HepG2 (cell line): ENCODE results near the gene FAM131A. TPM values are rescaled to one million over a fixed set of nuclear protein-coding genes. Genes with fewer than 3 reads are reported as not detected.

Experiments
- ATAC-seq: fragments of 200-7000 bp; cut with Tn5 transposase; 3 replicates; pipeline ENCODE4 v1.9.1; 2020; ENCODE audit warnings: mild to moderate bottlenecking, moderate library complexity
- BruUV-seq: library from RNA; stranded (reverse); fragments of 400-500 nt; replicated peaks from 2 replicates; lab custom pipeline; 2021; lab: Mats Ljungman, UMichigan
- CTCF ChIA-PET: fragments of 300-600 bp; formaldehyde crosslinking; extraction: SDS; loops from one replicate; lab custom pipeline; 2021; ENCODE audit warnings: low total read pairs, inconsistent platforms, low intra/inter-chr PET ratio; lab: Yijun Ruan, JAX
- POLR2A ChIA-PET: fragments of 350-600 bp; sonication (Branson Sonifier 250); formaldehyde crosslinking; loops from one replicate; lab custom pipeline; 2020; ENCODE audit warnings: antibody characterized with exemption, inconsistent platforms; lab: Yijun Ruan, JAX
- DNase-seq: peaks from one replicate; pipeline ENCODE4 v3.0.0-alpha.2; 2015; ENCODE audit warnings: low spot score
- FAIRE-seq: peaks from 3 replicates; lab custom pipeline; 2011; peaks lifted over from hg19 to GRCh38; lab: Jason Lieb, UNC
- H2AFZ ChIP-seq: one replicate; pipeline ENCODE4 v1.6.1; 2011; ENCODE audit warnings: low read length, inconsistent platforms
- H3K27ac ChIP-seq: fragments of 300-600 bp; 3 replicates; pipeline ENCODE4 v1.8.0; 2011; ENCODE audit warnings: mixed run types, mild to moderate bottlenecking, mixed read lengths, low read length, inconsistent platforms; ENCODE audit not compliant: insufficient read depth; ENCODE audit errors: extremely low read length
- H3K27me3 ChIP-seq, 2 experiments: fragments of 200-600 bp in 1 of 2; 2 replicates in 1 of 2; 3 replicates in 1 of 2; pipeline versions ENCODE4 v1.6.0 to v1.8.0; 2011; ENCODE audit warnings: low read length in 2 of 2, mild to moderate bottlenecking in 2 of 2, moderate library complexity in 2 of 2, inconsistent platforms in 1 of 2; ENCODE audit not compliant: insufficient read depth in 2 of 2, control insufficient read depth in 1 of 2
- H3K36me3 ChIP-seq, 2 experiments: fragments of 200-600 bp in 1 of 2; replicated peaks in 1 of 2; 2 replicates in 1 of 2; 3 replicates in 1 of 2; pipeline versions ENCODE4 v1.5.1 to v1.8.0; 2011; ENCODE audit warnings: low read length in 2 of 2, inconsistent platforms in 1 of 2; ENCODE audit not compliant: insufficient read depth in 2 of 2, control insufficient read depth in 1 of 2
- H3K4me1 ChIP-seq: 2 replicates; pipeline ENCODE4 v1.5.1; 2012; ENCODE audit warnings: low read length, inconsistent platforms; ENCODE audit not compliant: insufficient read depth
- H3K4me2 ChIP-seq: 2 replicates; pipeline ENCODE4 v1.6.0; 2011; ENCODE audit warnings: low read depth, low read length, inconsistent platforms
- H3K4me3 ChIP-seq, 3 experiments: fragments of 200-600 bp in 1 of 3; sonication (generic), shearing (Covaris generic) in 1 of 3; replicated peaks in 1 of 3; 2 replicates each; pipeline ENCODE4 v1.5.1; 2011 to 2016; ENCODE audit warnings: low read length in 3 of 3, inconsistent platforms in 2 of 3, low read depth in 2 of 3, mild to moderate bottlenecking in 2 of 3, control low read depth in 1 of 3, mixed read lengths in 1 of 3; ENCODE audit not compliant: insufficient read depth in 1 of 3
- H3K79me2 ChIP-seq: one replicate; pipeline ENCODE4 v1.6.1; 2011; ENCODE audit warnings: low read length, inconsistent platforms; ENCODE audit not compliant: insufficient read depth
- H3K9ac ChIP-seq: 2 replicates; pipeline ENCODE4 v1.6.0; 2011; ENCODE audit warnings: mild to moderate bottlenecking, low read depth, low read length, inconsistent platforms; ENCODE audit not compliant: insufficient read depth
- H3K9me3 ChIP-seq: 2 replicates; pipeline ENCODE4 v1.5.1; 2012; ENCODE audit warnings: mild to moderate bottlenecking, low read length
- H4K20me1 ChIP-seq: 2 replicates; pipeline ENCODE4 v1.6.0; 2011; ENCODE audit warnings: inconsistent platforms, mild to moderate bottlenecking, low read length, moderate library complexity; ENCODE audit not compliant: insufficient read depth
- FOXK2 ChIP-seq: fragments of 450-650 bp; IDR thresholded peaks from 2 replicates; pipeline ENCODE4 v1.6.1; 2016
- RELA ChIP-seq: sonication (generic); formaldehyde crosslinking; IDR thresholded peaks from 2 replicates; pipeline ENCODE4 v1.4.0; 2020; ENCODE audit warnings: missing genetic modification reagents
- SIX1 ChIP-seq: sonication (generic); formaldehyde crosslinking; IDR thresholded peaks from 2 replicates; pipeline ENCODE4 v1.4.0; 2020; ENCODE audit warnings: missing genetic modification reagents, borderline replicate concordance
- ZNF605 ChIP-seq: sonication (generic); formaldehyde crosslinking; IDR thresholded peaks from 2 replicates; pipeline ENCODE4 v1.8.0; 2022; ENCODE audit warnings: mild to moderate bottlenecking, missing genetic modification reagents
- ZNF609 ChIP-seq: sonication (generic); formaldehyde crosslinking; IDR thresholded peaks from 2 replicates; pipeline ENCODE4 v1.4.0; 2020; ENCODE audit warnings: mild to moderate bottlenecking, missing genetic modification reagents, borderline replicate concordance
- ZNF687 ChIP-seq: sonication (generic); formaldehyde crosslinking; IDR thresholded peaks from 2 replicates; pipeline ENCODE4 v1.5.1; 2020; ENCODE audit warnings: mild to moderate bottlenecking, missing genetic modification reagents, moderate library complexity
- ZNF800 ChIP-seq: sonication (generic); formaldehyde crosslinking; IDR thresholded peaks from 2 replicates; pipeline ENCODE4 v1.4.0; 2020; ENCODE audit warnings: missing genetic modification reagents
- WGBS: methylation state at CpG from one replicate; pipeline ENCODE4 v1.1.6; 2017; ENCODE audit warnings: low lambda C conversion rate; 5-methylcytosine and 5-hydroxymethylcytosine counted together
- in situ Hi-C: cut with HindIII; loops from 2 replicates; pipeline ENCODE4 v1.10.0; 2017; ENCODE audit warnings: low pct_unique_long_range_greater_than_20kb; ENCODE audit not compliant: extremely low pct_ligation_motif_present
- intact Hi-C: fragments of 100-400 bp; cut with micrococcal nuclease; formaldehyde crosslinking; loops from one replicate; pipeline ENCODE4 v1.10.0; 2022; ENCODE audit not compliant: unreplicated experiment
- polyA plus RNA-seq, 8 experiments: library from polyadenylated mRNA; depleted of rRNA in 3 of 8; stranded (reverse) in 7 of 8; unstranded in 1 of 8; fragments of >200 nt; fragmentation: Illumina TruSeq in 4 of 8; extraction: Trizol in 4 of 8; gene quantifications; 2 replicates each; pipeline versions ENCODE4 v1.2.1 to v1.2.3, GENCODE V29; 2011 to 2016; ENCODE audit warnings: low read depth in 4 of 8, missing spikeins in 1 of 8, mixed read lengths in 1 of 8; ENCODE audit not compliant: insufficient read depth in 1 of 8
- total RNA-seq, 5 experiments: library from RNA; depleted of rRNA; stranded (reverse); fragments of >200 nt; fragmentation: Illumina TruSeq; extraction: Trizol; gene quantifications; 2 replicates each; pipeline ENCODE4 v1.2.3, GENCODE V29; 2016; ENCODE audit warnings: low read depth in 1 of 5

Gene FAM131A
- total and polyA plus RNA-seq, 2 of the 13 experiments (the other 11 are each of a cell fraction or from before 2014, with no cell fraction given), result 9.2 to 9.3 TPM

- Histone ChIP-seq H2AFZ (no peak overlapping the region), H3K9ac (no peak overlapping the region; the same call in 1 of the 2 replicates), H3K9me3 (no peaks in the 10 kb centered on the region), H3K36me3 (no peaks in the 10 kb centered on the region), H4K20me1 (no peaks in the 10 kb centered on the region), H3K4me1 (peaks cover 56% of the 10 kb centered on the region), H3K27me3 (peaks cover 3 to 9% of the 10 kb centered on the region in 2 experiments; a peak in 2 of 5 replicates), H3K4me2 (peak overlapping the region; percentile 67), H3K27ac (no peak overlapping the region), H3K79me2 (no peaks in the 10 kb centered on the region), H3K4me3 (peak overlapping the region; percentile 33 to 59 (median 45); a peak in 4 of 6 replicates)
- no peak for DNase-seq
- intact Hi-C loops (loop anchor here (5.0 kb wide), 1 partner anchor 250 kb away; no protein-coding TSS in a partner anchor), in situ Hi-C loops (no loop called here)
- peak; percentile 50 for ATAC-seq
- no TSS peak for BruUV-seq
- ChIA-PET POLR2A (interaction anchor here (0.7 to 1.1 kb wide), 4 partner anchors 24 to 106 kb away, joined by 3 to 4 read pairs (median 3); partner anchors contain the start of gene ABCF3), CTCF (no interaction called here)
- 40% methylated on average over 5 of the region's 21 CpGs for WGBS
- no peak for FAIRE-seq
- TF ChIP-seq RELA, result no peak
- TF ChIP-seq ZNF687 (CRISPR knock-in tag), result peak; percentile 43
- 0 out of 2 replicates have a peak, but pooled peaks have one; percentile 40 for TF ChIP-seq ZNF605 (CRISPR knock-in tag)
- no peak for TF ChIP-seq SIX1
- 0 out of 2 replicates have a peak, but pooled peaks have one; percentile 16 for TF ChIP-seq ZNF609
- TF ChIP-seq ZNF800, result no peak
- TF ChIP-seq FOXK2, result no peak
Measured at GRCh38 chr3:184291738-184292445, 45.5 kb upstream of the FAM131A start.
